Transverse colon (tissue), 4 donors: ENCODE data around the gene PLA2G12A. TPM values are rescaled to one million over a fixed set of nuclear protein-coding genes. Genes with fewer than 3 reads are reported as not detected.

Experiments used
- DNase-seq: peaks from one replicate; pipeline ENCODE4 v3.0.0-alpha.2; 2019
- H3K27ac ChIP-seq, 4 donors: fragments of 200-600 bp; sonication (generic); 2 replicates each; pipeline ENCODE4 v1.5.1; 2016 to 2018; ENCODE audit warnings: inconsistent platforms in 4 of 4
- H3K27me3 ChIP-seq: fragments of 200-600 bp; sonication (generic); 2 replicates; pipeline ENCODE4 v1.5.1; 2017; ENCODE audit warnings: inconsistent platforms
- H3K36me3 ChIP-seq, 4 donors: fragments of 200-600 bp; sonication (generic); 2 replicates each; pipeline ENCODE4 v1.5.1; 2017 to 2019; ENCODE audit warnings: inconsistent platforms in 4 of 4
- H3K4me1 ChIP-seq, 4 donors: fragments of 200-600 bp; sonication (generic); 2 replicates each; pipeline ENCODE4 v1.5.1; 2017 to 2020; ENCODE audit warnings: inconsistent platforms in 4 of 4
- H3K4me3 ChIP-seq, 4 donors: fragments of 200-600 bp; sonication (generic); 1 replicate in 1 of 4; 2 replicates in 3 of 4; pipeline versions ENCODE4 v1.5.1 to v1.6.1; 2017 to 2019; ENCODE audit warnings: inconsistent platforms in 4 of 4
- H3K9me3 ChIP-seq, 2 donors: fragments of 200-600 bp; sonication (generic); 2 replicates each; pipeline ENCODE4 v1.5.1; 2017 to 2019; ENCODE audit warnings: inconsistent platforms in 2 of 2
- CTCF ChIP-seq, 5 experiments: fragments of 200-600 bp in 3 of 5; fragments of 450-650 bp in 2 of 5; sonication (generic) in 3 of 5; IDR thresholded peaks; 1 replicate in 2 of 5; 2 replicates in 3 of 5; pipeline ENCODE4 v1.5.1; 2016 to 2017; ENCODE audit warnings: antibody characterized with exemption in 5 of 5, inconsistent platforms in 3 of 5, mild to moderate bottlenecking in 2 of 5, moderate library complexity in 1 of 5
- EP300 ChIP-seq: sonication (generic); formaldehyde crosslinking; IDR thresholded peaks from one replicate; pipeline ENCODE4 v1.6.1; 2017; ENCODE audit warnings: antibody characterized with exemption, low read depth
- POLR2A ChIP-seq: fragments of 450-650 bp; IDR thresholded peaks from one replicate; pipeline ENCODE4 v1.6.1; 2016; ENCODE audit warnings: antibody characterized with exemption, mild to moderate bottlenecking, moderate library complexity
- POLR2AphosphoS5 ChIP-seq, 3 donors: sonication (generic); formaldehyde crosslinking; IDR thresholded peaks; one replicate each; pipeline ENCODE4 v1.6.1; 2016; ENCODE audit warnings: antibody characterized with exemption in 3 of 3
- WGBS, 2 donors: methylation state at CpG; one replicate each; pipeline ENCODE4 v1.1.5; 2018; ENCODE audit warnings: low coverage in 1 of 2; 5-methylcytosine and 5-hydroxymethylcytosine counted together
- in situ Hi-C, 4 donors: fragments of 200-750 bp; cut with MboI; loops; one replicate each; pipeline versions ENCODE4 v1.15.0 to v1.15.1; 2017; ENCODE audit warnings: low sequenced_read_pairs in 3 of 4, low pct_ligation_motif_present in 1 of 4, low pct_unique_long_range_greater_than_20kb in 1 of 4
- intact Hi-C: fragments of 100-400 bp; cut with DNase I; formaldehyde crosslinking; loops from one replicate; pipeline ENCODE4 v1.15.1; 2023; ENCODE audit warnings: low total_unique reads
- total RNA-seq, 4 donors: library from RNA; depleted of rRNA; stranded (reverse); fragments of >200 nt; gene quantifications; one replicate each; pipeline ENCODE4 v1.1.0, GENCODE V29; 2016

Gene PLA2G12A
- total RNA-seq, 4 donors from 2014 or later: 17.3 to 42.6 (median 29.7) TPM

- Histone ChIP-seq H3K27ac (no peak overlapping the region), H3K4me3 (no peak overlapping the region), H3K9me3 (no peaks in the 10 kb centered on the region), H3K27me3 (no peaks in the 10 kb centered on the region), H3K36me3 (peaks cover 0 to 50% (median 27%) of the 10 kb centered on the region in 4 donors), H3K4me1 (no peaks in the 10 kb centered on the region)
- intact Hi-C loops: no loop called here
- in situ Hi-C loops: no loop called here
- TF ChIP-seq EP300: no peak
- no peak for TF ChIP-seq CTCF (IDR thresholded peaks at IDR 0.05)
- no peak for TF ChIP-seq POLR2AphosphoS5 (IDR thresholded peaks at IDR 0.05)
- no peak for TF ChIP-seq POLR2A
- no peak for DNase-seq
- 75 to 100% methylated on average over 1 of the region's 1 CpG for WGBS, 2 donors
Observed at GRCh38 chr4:109691411-109691920, 38.4 kb downstream of the PLA2G12A start.

- no peak for TF ChIP-seq EP300
- DNase-seq: no peak
- Histone ChIP-seq H3K4me1 (no peaks in the 10 kb centered on the region), H3K27ac (no peak overlapping the region), H3K36me3 (peaks cover 0 to 52% (median 25%) of the 10 kb centered on the region in 4 donors), H3K4me3 (no peak overlapping the region), H3K27me3 (no peaks in the 10 kb centered on the region), H3K9me3 (no peaks in the 10 kb centered on the region)
- in situ Hi-C loops: no loop called here
- intact Hi-C loops: no loop called here
- 58 to 79% methylated on average over 3 to 6 of the region's 6 CpGs for WGBS, 2 donors
Observed at GRCh38 chr4:109690690-109691410, 39.0 kb downstream of the PLA2G12A start.

GRCh38 chr4:109684727-109685126 lies 45.1 kb downstream of the PLA2G12A start:
- H3K27ac ChIP-seq: no peak overlapping the region
- intact Hi-C loops (no loop called here), in situ Hi-C loops (no loop called here)
- no peak overlapping the region for H3K4me3 ChIP-seq
- no peak for DNase-seq
- H3K4me1 ChIP-seq: no peaks in the 10 kb centered on the region
- H3K36me3 ChIP-seq: peaks cover 0 to 30% (median 6%) of the 10 kb centered on the region in 4 donors
- no peaks in the 10 kb centered on the region for H3K27me3 ChIP-seq
- TF ChIP-seq EP300 (no peak), POLR2AphosphoS5 (IDR thresholded peaks at IDR 0.05) (no peak), CTCF (IDR thresholded peaks at IDR 0.05) (no peak), POLR2A (no peak)
- no peaks in the 10 kb centered on the region for H3K9me3 ChIP-seq

GRCh38 chr4:109683621-109684253 lies 46.1 kb downstream of the PLA2G12A start:
- no peak for TF ChIP-seq POLR2AphosphoS5 (IDR thresholded peaks at IDR 0.05)
- TF ChIP-seq CTCF (IDR thresholded peaks at IDR 0.05): no peak
- TF ChIP-seq EP300: no peak
- TF ChIP-seq POLR2A: no peak
- intact Hi-C loops: no loop called here
- no peaks in the 10 kb centered on the region for H3K9me3 ChIP-seq
- H3K4me3 ChIP-seq: no peak overlapping the region
- H3K36me3 ChIP-seq: peaks cover 0 to 23% (median 2%) of the 10 kb centered on the region in 4 donors
- no peak for DNase-seq
- H3K27me3 ChIP-seq: no peaks in the 10 kb centered on the region
- H3K4me1 ChIP-seq: no peaks in the 10 kb centered on the region
- no peak overlapping the region for H3K27ac ChIP-seq
- in situ Hi-C loops: no loop called here
- 67 to 90% methylated on average over 1 to 6 of the region's 6 CpGs for WGBS, 2 donors
